Peyer's patch (tissue), 4 donors: ENCODE measurements around the gene SLC2A4.

ENCODE experiments used
- POLR2A ChIP-seq, 2 donors: fragments of 450-650 bp; IDR thresholded peaks; one replicate each; pipeline ENCODE4 v1.5.1; 2017; ENCODE audit warnings: antibody characterized with exemption in 2 of 2, mild to moderate bottlenecking in 2 of 2, moderate library complexity in 2 of 2
- TF ChIP-seq, protein P1 (sequence below), 6 experiments: fragments of 450-650 bp in 4 of 6; fragments of 200-600 bp in 2 of 6; sonication (generic) in 1 of 6; IDR thresholded peaks; one replicate each; pipeline ENCODE4 v1.5.1; 2017 to 2019; ENCODE audit warnings: antibody characterized with exemption in 6 of 6, mild to moderate bottlenecking in 3 of 6, moderate library complexity in 1 of 6

DNA sequence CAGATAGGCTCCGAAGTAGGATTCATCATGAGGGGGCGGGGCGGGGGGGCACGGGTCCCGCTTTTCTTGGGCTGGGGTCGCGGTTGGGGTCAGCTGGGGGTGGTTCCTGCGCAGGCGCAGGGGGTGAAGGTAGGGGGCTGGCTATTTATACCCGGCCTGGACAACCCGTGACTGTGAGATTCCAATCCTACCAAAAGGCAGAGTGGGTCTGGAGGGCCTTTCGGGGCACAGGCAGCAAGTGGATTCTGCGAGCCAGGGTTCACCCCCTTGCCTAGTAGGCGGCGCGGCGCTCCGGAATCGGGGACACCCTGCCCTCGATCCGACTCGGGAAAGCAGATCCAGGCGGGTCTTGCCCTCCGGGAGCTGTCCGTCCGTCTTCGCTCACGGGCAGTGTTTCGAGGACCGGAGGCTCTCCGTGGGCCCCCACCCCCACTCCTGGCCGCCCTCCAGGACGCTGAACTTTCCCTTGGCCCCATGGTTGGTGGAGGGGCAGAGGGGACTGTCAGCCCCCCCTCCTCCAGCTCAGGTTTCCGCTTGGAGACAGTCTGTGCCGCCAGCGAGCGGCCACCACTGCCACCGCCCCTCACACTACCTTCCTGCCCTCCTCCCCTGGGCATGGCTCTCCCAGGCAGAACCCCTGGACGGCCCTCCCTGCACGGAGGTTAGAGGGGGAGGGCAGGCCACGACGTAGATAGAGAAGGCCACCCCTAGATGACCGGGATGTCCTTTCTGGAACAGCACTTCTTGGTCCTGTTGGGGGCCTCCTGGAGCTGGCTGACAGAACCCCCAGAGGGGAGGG lies 634 bp downstream of the SLC2A4 start:
- TF ChIP-seq, protein P1, sequence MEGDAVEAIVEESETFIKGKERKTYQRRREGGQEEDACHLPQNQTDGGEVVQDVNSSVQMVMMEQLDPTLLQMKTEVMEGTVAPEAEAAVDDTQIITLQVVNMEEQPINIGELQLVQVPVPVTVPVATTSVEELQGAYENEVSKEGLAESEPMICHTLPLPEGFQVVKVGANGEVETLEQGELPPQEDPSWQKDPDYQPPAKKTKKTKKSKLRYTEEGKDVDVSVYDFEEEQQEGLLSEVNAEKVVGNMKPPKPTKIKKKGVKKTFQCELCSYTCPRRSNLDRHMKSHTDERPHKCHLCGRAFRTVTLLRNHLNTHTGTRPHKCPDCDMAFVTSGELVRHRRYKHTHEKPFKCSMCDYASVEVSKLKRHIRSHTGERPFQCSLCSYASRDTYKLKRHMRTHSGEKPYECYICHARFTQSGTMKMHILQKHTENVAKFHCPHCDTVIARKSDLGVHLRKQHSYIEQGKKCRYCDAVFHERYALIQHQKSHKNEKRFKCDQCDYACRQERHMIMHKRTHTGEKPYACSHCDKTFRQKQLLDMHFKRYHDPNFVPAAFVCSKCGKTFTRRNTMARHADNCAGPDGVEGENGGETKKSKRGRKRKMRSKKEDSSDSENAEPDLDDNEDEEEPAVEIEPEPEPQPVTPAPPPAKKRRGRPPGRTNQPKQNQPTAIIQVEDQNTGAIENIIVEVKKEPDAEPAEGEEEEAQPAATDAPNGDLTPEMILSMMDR (IDR thresholded peaks at IDR 0.05): no peak
- TF ChIP-seq POLR2A (IDR thresholded peaks at IDR 0.05): no peak
